ENCODE data around the gene ABCA13.
"Not testable (repeated sequence)": the region's sequence is repeated elsewhere in the genome, so short reads cannot be mapped to it uniquely, and the experiment has no call there.

The ABCA13 gene

DNA sequence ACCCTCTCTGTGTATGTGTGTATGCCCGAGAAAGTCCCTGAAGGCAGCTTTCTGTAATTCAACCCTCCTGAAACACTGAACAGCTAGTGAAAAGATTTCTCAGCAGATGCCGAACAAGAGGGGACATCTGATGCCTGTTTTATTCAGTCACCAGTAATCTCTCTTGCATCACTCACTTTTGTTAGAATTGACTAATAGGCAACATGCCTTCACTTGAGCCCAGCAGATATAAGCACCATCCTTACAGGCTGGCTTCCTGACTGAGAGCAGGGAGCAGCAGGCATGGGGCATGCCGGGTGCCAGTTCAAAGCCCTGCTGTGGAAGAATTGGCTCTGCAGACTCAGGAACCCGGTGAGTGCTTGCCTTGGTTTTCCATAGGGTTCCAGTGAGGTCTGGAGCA is at the start of gene ABCA13:
Gene ABCA13 (plus strand): TSS at position 257 of the 400 bp plus-strand sequence. CDS start 26 bp downstream, at position 283.
- no peak for DNase-seq

GRCh38 chr7:48126037-48126436 is 45.2 kb upstream of the ABCA13 start:
- no peak for DNase-seq

DNA sequence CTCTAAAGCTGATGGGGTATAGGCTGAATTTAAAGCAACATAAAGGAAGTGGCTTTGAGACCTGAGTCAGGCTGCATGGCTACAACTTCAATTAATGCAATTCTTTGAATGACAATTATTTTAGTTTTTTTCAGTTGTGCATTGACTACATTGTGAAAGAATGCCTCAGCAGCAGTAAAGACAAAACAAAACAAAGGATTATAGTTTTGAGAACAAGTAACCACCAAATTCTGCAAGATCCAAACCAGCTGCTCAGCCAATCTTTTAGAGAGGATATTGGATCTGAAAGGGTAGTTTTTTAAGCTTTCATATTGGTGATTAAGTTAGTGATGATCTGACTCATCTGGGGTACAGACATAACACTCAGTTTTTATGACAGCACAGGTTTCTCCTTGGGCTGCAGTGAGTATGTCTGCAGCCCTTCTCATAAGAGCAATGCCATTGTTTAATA is 40.6 kb upstream of the ABCA13 start:
- DNase-seq = no peak

DNA sequence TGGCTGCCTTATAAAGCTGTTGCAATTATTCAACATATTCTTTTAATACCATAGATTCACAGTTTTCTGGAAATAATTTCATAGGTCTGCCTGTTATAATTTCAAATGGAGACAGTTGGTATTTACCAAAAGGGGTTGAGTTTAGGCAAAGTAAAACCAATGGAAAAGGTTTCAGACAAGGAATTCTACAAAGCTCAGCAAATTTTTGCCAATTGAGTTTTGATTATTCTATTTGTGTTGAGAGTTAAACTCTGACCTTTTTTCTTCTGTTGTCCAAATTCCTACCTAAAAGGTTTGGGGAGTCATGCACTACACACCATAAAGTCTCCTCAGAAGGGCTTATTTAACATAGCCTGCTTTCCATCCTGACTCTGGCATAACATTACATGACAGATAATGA is 38.5 kb upstream of the ABCA13 start:
- no peak for DNase-seq

DNA sequence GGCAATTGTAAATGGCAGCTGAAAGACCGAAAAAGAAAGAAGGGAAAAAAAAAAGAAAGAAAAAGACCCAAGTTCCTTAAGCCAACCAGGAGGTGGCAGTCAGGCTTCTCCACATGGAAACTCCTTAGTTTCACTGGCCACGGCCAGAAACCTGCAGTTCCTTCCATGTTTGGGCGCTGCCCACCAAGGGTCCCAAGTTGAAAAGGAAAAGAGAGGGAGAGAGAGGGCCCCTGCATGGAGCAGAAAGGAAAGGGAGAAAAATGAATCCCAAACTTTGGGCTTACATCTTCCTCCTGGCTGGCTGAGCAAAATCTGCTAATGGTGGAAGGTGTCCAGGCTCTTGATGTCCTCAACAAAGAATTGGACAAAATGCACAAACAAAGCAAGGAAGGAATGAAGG is 31.8 kb upstream of the ABCA13 start:
- DNase-seq = no peak

- no peak for DNase-seq
Observed at GRCh38 chr7:48140001-48140681, 31.1 kb upstream of the ABCA13 start.

- DNase-seq = no peak
Observed at GRCh38 chr7:48141521-48141920, 29.7 kb upstream of the ABCA13 start.

DNA sequence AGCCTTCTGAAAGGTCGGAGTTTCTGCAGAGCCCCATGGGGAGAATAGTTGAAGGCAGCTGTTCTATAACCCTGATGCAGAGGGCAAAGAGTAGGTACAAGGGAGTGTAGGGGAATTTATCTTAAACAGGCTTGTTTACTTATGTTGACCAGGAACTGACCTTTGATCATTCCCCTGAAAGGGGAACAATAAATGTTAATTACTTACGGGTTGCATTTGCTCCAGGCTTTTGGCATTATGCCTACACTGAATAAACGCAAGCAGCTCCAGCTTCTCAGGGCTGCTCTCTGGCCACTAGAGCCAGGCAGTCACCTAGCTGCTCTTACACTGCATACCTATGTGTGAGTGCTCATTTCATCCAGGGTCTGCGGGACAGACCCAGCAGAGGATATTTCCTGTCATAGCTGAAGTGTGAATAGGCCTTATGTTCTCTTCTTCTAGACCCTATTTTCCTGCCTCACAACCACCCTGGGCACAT is 26.9 kb upstream of the ABCA13 start:
- no peak for DNase-seq

DNA sequence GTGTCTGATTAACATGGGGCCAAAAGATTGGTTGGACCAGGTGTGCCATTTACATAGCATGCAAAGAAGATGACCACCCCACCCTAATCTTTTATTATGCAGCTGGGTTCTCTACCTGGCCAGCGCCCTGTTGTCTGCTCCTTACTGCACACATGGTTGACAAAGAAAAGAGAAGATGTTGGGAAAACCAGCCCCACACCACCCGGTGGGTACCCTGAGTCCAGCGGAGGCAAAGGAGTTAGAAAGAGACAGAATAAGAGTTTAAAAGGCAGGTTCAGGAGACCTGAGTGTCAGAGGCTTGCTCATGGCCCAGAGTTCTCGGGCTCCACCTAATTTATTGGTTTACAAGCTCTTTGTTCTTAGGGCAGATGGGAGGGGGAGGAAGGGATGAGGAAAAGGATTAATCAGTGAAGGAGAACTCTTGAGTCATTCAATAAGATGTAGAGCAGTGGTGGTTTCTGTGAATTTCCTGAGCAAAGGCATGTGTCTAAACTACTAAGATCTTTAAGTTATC is 24.1 kb upstream of the ABCA13 start:
- no peak for DNase-seq

DNA sequence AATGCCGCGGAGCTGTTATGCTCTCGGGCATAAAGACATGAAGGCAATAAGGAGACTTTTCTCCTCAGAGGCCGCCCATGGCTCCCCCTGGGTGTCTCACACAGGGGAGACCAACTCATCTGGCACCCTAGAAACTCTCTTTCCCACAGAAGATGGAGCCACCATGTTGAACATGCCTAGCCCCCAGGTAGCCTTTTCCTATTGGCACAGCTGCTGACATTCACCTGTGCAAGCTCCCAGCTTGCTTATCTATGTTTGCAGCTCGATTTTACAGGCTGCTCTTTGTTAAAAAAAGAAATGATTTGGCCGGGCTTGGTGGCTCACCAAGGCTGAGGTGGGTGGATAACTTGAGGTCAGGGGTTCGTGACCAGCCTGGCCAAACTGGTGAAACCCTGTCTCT is 23.6 kb upstream of the ABCA13 start:
- DNase-seq = not testable (repeated sequence)

- no peak for DNase-seq
Observed at GRCh38 chr7:48148311-48148710, 22.9 kb upstream of the ABCA13 start.

DNA sequence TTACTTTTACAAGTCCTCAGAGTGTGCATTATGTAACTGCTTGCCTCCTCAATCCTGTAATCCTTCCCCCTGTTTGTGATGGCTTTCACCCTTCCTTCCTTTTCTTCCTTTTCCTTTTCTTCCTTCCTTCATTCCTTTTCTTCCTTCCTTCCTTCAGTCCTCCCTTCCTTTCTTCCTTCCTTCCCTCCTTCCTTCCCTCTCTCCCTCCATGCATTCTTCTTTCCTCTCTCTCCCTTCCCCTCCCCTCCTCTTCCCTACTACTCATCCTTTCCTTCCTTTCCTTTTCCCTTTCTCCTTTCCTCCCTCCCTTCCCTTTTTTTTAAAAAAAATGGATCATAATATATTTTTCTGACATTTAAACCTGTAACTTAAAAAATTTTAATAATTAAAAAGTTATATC is 22.2 kb upstream of the ABCA13 start:
- DNase-seq = no peak

- DNase-seq = no peak
Observed at GRCh38 chr7:48150086-48150485, 21.2 kb upstream of the ABCA13 start.

- DNase-seq = peak in 3 of 6 experiments; percentile 6 to 15 (median 8)
Observed at GRCh38 chr7:48154792-48155413, 16.4 kb upstream of the ABCA13 start.

GRCh38 chr7:48158404-48158803 is 12.9 kb upstream of the ABCA13 start:
- DNase-seq = no peak

DNA sequence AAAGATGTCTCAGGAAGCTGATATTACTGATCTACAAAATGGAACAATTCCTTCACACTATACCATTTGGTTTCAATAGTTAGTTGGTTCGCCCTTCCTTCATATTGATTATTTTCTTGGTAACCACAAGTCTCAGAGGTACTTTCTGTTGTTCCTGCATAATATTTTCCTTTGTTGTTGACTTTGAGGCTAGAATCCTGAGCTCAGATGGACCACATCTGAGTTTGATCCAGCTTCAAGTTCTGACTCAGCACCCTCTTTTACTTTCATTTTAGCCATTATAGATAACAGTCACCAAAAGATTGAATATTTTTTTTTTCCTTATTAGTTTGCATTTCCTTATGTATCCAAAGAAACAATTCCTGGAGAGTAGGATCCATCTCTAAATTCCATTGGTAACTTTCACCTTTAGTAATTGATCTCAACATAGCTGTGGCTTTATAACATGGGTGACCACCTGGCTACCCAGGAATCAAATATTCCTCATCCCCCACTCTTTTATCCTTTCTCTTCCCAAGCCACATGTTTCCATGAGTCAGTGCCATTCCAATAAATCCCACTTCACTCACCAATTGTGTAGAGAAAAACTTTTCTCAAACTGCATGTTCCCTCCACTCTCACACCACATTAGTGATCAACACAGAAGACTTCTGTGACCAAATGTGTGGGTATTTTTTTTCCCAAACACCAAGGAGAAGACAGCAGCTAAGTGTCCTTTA is 9.7 kb upstream of the ABCA13 start:
- DNase-seq = no peak

GRCh38 chr7:48165157-48165556 is 6.1 kb upstream of the ABCA13 start:
- DNase-seq = no peak

DNA sequence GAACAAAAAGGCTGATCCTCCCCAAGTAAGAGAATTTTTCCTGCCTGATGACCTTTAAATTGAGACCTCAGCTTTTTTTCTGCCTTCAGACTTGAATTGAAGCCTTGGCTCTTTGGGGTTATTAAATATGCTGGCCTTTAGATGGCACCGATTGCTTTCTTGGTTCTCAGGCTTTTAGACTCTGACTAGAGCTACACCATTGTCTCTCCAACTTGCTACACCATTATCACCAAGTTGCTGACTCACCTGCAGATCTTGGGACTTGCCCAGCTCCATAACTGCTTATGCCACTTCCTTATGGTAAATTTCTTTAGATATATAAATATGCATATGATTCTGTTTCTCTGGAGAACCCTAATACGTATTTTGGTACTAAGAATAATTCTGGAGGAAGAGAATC is 3.1 kb upstream of the ABCA13 start:
- DNase-seq = no peak

GRCh38 chr7:48170506-48170905 is 752 bp upstream of the ABCA13 start:
- no peak for DNase-seq

- DNase-seq = no peak
Observed at GRCh38 chr7:48173313-48173712, 2.1 kb downstream of the ABCA13 start.

- DNase-seq = no peak
Observed at GRCh38 chr7:48173756-48174382, 2.6 kb downstream of the ABCA13 start.

DNA sequence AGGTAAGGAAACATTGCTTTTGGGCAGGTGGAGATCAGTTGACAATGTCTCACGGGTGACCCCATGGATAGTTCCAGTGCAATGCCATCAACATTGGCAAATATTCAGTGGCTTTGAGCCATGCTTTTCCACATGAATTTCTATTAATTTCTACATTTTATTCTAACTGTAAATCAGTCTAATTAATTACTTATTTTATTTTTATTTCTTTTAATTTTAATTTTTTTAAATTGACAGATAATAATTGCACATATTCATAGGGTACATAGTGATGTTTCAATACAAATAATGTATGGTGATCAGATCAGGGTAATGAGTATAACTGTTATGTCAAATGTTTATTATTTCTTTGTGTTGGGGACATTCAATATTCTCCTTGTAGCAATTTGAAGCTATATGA is 3.8 kb downstream of the ABCA13 start:
- no peak for DNase-seq

DNA sequence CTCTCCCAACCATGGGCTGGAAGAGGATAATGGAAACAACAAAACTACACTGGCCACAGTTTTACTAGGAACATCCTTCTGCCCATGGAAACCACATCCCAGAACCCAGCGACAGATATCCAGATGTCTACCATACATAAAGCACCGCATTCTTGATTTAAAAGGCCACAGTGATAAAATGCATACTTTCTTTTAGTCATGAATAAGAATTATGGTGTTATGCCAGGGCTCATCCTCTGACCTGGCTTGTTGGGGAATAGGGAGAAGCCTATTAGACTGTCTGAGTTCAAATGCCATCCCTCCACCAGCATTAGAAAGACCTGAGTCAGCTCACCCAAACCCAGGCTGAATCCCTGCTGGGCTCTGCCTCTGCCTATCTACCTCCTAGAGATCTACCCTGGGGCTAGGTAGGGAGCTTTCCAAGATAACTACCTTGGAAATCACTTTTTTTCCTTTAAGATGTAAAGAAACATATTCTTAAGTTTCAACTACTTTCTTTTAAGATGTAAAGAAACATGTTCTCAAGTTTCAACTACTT is 5.2 kb downstream of the ABCA13 start:
- no peak for DNase-seq

All from stimulated activated naive CD4-positive, alpha-beta T cell (primary cell).